PC-3 (cell line): ENCODE data around the gene LYRM4. TPM values are rescaled to one million over a fixed set of nuclear protein-coding genes. Genes with fewer than 3 reads are reported as not detected.

ENCODE experiments used
- ATAC-seq: fragments of 200-7000 bp; cut with Tn5 transposase; 2 replicates; pipeline ENCODE4 v1.9.1; 2020; ENCODE audit warnings: mild to moderate bottlenecking, moderate library complexity
- BruUV-seq: library from RNA; stranded (reverse); fragments of 400-500 nt; replicated peaks from 2 replicates; lab custom pipeline; 2021; lab: Mats Ljungman, UMichigan
- CTCF ChIA-PET: fragments of 300-600 bp; sonication (Branson Sonifier 250); formaldehyde crosslinking; loops from one replicate; lab custom pipeline; 2022; ENCODE audit warnings: antibody characterized with exemption; lab: Charles Lee
- POLR2A ChIA-PET: fragments of 300-600 bp; sonication (Branson Sonifier 250); formaldehyde crosslinking; loops from one replicate; lab custom pipeline; 2022; ENCODE audit warnings: antibody characterized with exemption; ENCODE audit not compliant: unreplicated experiment; lab: Charles Lee
- DNase-seq: peaks from one replicate; pipeline ENCODE4 v3.0.0-alpha.2; 2015
- H2AFZ ChIP-seq: fragments of 300-600 bp; sonication (generic); 2 replicates; pipeline ENCODE4 v1.6.0; 2016; ENCODE audit warnings: antibody characterized with exemption, low read length
- H3F3A ChIP-seq: fragments of 300-600 bp; sonication (generic); one replicate; pipeline ENCODE4 v1.6.0; 2017; ENCODE audit warnings: antibody characterized with exemption, low read length, control low read depth, mild to moderate bottlenecking; ENCODE audit not compliant: unreplicated experiment
- H3K27ac ChIP-seq: fragments of 300-600 bp; sonication (generic); 2 replicates; pipeline ENCODE4 v1.5.1; 2016; ENCODE audit warnings: mild to moderate bottlenecking, low read length
- H3K27me3 ChIP-seq: fragments of 300-600 bp; sonication (generic); 2 replicates; pipeline ENCODE4 v1.6.1; 2016; ENCODE audit warnings: low read length, mixed read lengths
- H3K36me3 ChIP-seq: fragments of 300-600 bp; sonication (generic); 2 replicates; pipeline ENCODE4 v1.6.1; 2016; ENCODE audit warnings: low read depth, mixed run types, low read length, mixed read lengths
- H3K4me1 ChIP-seq: fragments of 300-600 bp; sonication (generic); 2 replicates; pipeline ENCODE4 v1.5.1; 2016; ENCODE audit warnings: low read length; ENCODE audit not compliant: insufficient read depth
- H3K4me2 ChIP-seq: fragments of 300-600 bp; sonication (generic); 2 replicates; pipeline ENCODE4 v1.6.0; 2016; ENCODE audit warnings: low read length
- H3K4me3 ChIP-seq: fragments of 300-600 bp; sonication (generic); 2 replicates; pipeline ENCODE4 v1.5.1; 2016; ENCODE audit warnings: mild to moderate bottlenecking, low read length, mixed read lengths
- H3K79me2 ChIP-seq: fragments of 300-600 bp; sonication (generic); 2 replicates; pipeline ENCODE4 v1.6.1; 2017; ENCODE audit warnings: low read length, mixed read lengths
- H3K9ac ChIP-seq: fragments of 300-600 bp; sonication (generic); 2 replicates; pipeline ENCODE4 v1.6.0; 2016; ENCODE audit warnings: mild to moderate bottlenecking, low read length
- H3K9me2 ChIP-seq: fragments of 300-600 bp; sonication (generic); replicated peaks from 2 replicates; pipeline ENCODE4 v1.6.1; 2016; ENCODE audit warnings: mixed run types, low read length, mixed read lengths
- H3K9me3 ChIP-seq: fragments of 300-600 bp; sonication (generic); 2 replicates; pipeline ENCODE4 v1.6.1; 2016; ENCODE audit warnings: low read length, mixed read lengths
- H4K20me1 ChIP-seq: fragments of 300-600 bp; sonication (generic); 2 replicates; pipeline ENCODE4 v1.6.1; 2016; ENCODE audit warnings: low read length, mixed read lengths
- EZH2 ChIP-seq: fragments of 300-600 bp; sonication (generic); IDR thresholded peaks from one replicate; pipeline ENCODE4 v1.6.1; 2017; ENCODE audit warnings: antibody characterized with exemption, mild to moderate bottlenecking, low read length; ENCODE audit not compliant: unreplicated experiment
- EZH2phosphoT487 ChIP-seq: fragments of 300-600 bp; sonication (generic); IDR thresholded peaks from 2 replicates; pipeline ENCODE4 v1.6.1; 2018; ENCODE audit warnings: mild to moderate bottlenecking, antibody characterized with exemption, low read length, borderline replicate concordance
- intact Hi-C: fragments of 100-400 bp; cut with micrococcal nuclease; formaldehyde crosslinking; loops from 2 replicates; pipeline ENCODE4 v1.9.0; 2023
- total RNA-seq: library from RNA; depleted of rRNA; stranded (reverse); fragments of >200 nt; gene quantifications from 2 replicates; pipeline ENCODE4 v1.2.3, GENCODE V29; 2014
- TF ChIP-seq, protein P1 (sequence below): fragments of 300-600 bp; sonication (generic); conservative IDR thresholded peaks from 2 replicates; pipeline ENCODE4 v1.5.1; 2017; ENCODE audit warnings: antibody characterized with exemption, low read depth, mild to moderate bottlenecking, low read length

The LYRM4 gene
- total RNA-seq, 1 experiment from 2014 or later = 27.7 TPM

DNA sequence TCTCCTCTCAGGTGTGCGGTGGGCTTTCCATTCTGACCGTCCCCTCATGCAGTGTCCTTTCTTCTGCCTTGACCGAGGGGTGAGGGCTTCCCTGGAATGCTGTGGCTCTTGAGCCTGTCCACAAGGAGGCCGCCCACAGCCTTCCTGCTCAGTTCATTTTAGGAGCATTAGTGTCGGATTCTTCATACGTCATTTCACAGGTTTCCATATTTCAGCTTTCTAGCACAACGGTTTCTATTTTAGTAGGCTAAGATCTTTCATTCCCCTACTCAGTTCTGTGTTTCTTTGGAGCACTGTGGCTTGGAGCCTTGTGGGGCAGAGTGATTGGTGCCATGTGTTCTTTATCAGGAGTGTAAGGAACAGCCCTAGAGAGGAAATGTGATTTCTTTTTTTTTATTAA is 170.1 kb downstream of the LYRM4 start:
- no peak for DNase-seq
- H3K27me3 ChIP-seq = no peaks in the 10 kb centered on the region
- H3K4me1 ChIP-seq = peaks cover 17% of the 10 kb centered on the region
- H4K20me1 ChIP-seq = no peaks in the 10 kb centered on the region
- ATAC-seq = no peak
- CTCF ChIA-PET = no interaction called here
- no TSS peak for BruUV-seq
- H3K27ac ChIP-seq = no peak overlapping the region
- no peak overlapping the region for H2AFZ ChIP-seq
- POLR2A ChIA-PET = no interaction called here
- H3K9ac ChIP-seq = no peak overlapping the region
- no peaks in the 10 kb centered on the region for H3K79me2 ChIP-seq
- intact Hi-C loops = no loop called here
- no peaks in the 10 kb centered on the region for H3F3A ChIP-seq
- no peaks in the 10 kb centered on the region for H3K9me3 ChIP-seq
- no peak overlapping the region for H3K4me2 ChIP-seq
- TF ChIP-seq, protein P1, sequence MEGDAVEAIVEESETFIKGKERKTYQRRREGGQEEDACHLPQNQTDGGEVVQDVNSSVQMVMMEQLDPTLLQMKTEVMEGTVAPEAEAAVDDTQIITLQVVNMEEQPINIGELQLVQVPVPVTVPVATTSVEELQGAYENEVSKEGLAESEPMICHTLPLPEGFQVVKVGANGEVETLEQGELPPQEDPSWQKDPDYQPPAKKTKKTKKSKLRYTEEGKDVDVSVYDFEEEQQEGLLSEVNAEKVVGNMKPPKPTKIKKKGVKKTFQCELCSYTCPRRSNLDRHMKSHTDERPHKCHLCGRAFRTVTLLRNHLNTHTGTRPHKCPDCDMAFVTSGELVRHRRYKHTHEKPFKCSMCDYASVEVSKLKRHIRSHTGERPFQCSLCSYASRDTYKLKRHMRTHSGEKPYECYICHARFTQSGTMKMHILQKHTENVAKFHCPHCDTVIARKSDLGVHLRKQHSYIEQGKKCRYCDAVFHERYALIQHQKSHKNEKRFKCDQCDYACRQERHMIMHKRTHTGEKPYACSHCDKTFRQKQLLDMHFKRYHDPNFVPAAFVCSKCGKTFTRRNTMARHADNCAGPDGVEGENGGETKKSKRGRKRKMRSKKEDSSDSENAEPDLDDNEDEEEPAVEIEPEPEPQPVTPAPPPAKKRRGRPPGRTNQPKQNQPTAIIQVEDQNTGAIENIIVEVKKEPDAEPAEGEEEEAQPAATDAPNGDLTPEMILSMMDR = no peak
- TF ChIP-seq EZH2 = no peak
- no peak for TF ChIP-seq EZH2phosphoT487
- no peaks in the 10 kb centered on the region for H3K9me2 ChIP-seq
- no peaks in the 10 kb centered on the region for H3K36me3 ChIP-seq
- no peak overlapping the region for H3K4me3 ChIP-seq

DNA sequence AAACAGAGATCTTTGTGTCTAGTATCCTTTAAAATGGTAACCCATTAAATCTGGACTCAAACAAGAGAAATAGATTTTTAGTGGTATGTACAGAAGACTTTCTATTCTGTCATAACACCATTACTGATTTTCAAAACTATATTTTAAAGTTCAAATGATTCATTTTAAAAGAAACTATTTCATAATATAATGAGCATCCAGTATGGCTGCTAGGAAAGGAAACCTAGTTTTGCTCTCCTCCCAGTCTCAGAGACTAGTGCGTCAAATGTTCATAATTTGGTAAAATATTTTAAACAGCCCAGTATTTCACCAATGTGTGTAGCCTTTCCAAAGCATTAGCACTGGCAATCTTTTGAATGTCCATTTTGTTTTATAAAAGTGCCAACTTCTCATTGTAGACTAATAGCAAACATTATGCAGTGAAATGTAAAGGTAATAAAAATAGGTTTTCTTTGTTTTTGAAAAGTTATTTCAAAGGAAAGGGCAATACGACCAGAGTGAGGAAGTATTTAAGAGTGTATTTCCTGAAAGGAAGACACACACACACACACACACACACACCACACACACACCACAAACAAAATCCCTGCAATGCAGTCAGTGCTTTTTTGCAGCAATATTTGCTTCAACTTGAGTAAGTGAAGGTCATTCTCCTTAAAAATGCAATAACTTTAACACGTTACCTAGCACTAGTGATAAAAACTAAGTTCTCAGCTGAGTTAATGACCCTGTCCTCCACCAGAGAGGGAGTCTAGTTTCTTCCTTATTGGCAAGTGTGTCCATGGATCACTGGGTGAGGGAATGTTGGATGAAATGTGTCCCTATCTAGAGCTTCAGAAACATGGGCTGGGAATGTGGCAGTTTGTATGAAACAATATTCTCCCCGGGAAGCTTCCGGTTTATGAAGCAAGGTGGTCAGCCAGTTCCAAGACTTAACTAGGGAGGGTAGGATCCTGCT is 171.0 kb downstream of the LYRM4 start:
- H3K4me3 ChIP-seq = no peak overlapping the region
- no peaks in the 10 kb centered on the region for H3K79me2 ChIP-seq
- H3K4me1 ChIP-seq = peaks cover 13% of the 10 kb centered on the region
- no peaks in the 10 kb centered on the region for H3K36me3 ChIP-seq
- no peak overlapping the region for H3K4me2 ChIP-seq
- H3K9me3 ChIP-seq = no peaks in the 10 kb centered on the region
- DNase-seq = no peak
- H3K9ac ChIP-seq = no peak overlapping the region
- TF ChIP-seq, protein P1 = no peak
- TF ChIP-seq EZH2phosphoT487 (no peak), EZH2 (no peak)
- no peak overlapping the region for H2AFZ ChIP-seq
- no peaks in the 10 kb centered on the region for H3F3A ChIP-seq
- no peaks in the 10 kb centered on the region for H3K9me2 ChIP-seq
- intact Hi-C loops = no loop called here
- H4K20me1 ChIP-seq = no peaks in the 10 kb centered on the region
- POLR2A ChIA-PET = no interaction called here
- H3K27me3 ChIP-seq = no peaks in the 10 kb centered on the region
- ATAC-seq = no peak
- H3K27ac ChIP-seq = no peak overlapping the region
- CTCF ChIA-PET = no interaction called here
- BruUV-seq = no TSS peak

DNA sequence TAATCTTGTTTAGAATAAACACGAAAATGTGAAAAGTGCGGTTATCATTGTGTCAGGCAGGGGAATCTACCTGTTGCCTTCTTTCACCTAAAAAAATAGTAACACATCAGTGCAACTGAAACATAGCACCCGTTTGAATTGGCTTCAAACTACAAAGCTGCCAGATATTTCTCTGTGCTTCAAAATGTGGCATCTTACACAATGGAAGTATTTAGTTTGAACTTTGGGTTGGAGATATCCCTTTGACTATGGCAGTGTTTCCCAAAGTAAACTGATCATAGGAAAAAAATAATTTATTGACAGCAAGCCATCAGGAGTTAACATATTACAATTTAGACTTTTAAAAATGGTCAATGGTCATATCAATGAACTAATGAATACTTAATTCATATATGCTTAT is 172.0 kb downstream of the LYRM4 start:
- Histone ChIP-seq H3K4me1 (peaks cover 9% of the 10 kb centered on the region; the same call in 1 of the 2 replicates), H3K9me3 (no peaks in the 10 kb centered on the region), H3K4me2 (no peak overlapping the region), H3K36me3 (no peaks in the 10 kb centered on the region), H3K9ac (no peak overlapping the region), H3K79me2 (no peaks in the 10 kb centered on the region), H4K20me1 (no peaks in the 10 kb centered on the region), H3K9me2 (no peaks in the 10 kb centered on the region), H3K27me3 (no peaks in the 10 kb centered on the region), H2AFZ (no peak overlapping the region), H3K4me3 (no peak overlapping the region), H3K27ac (no peak overlapping the region), H3F3A (no peaks in the 10 kb centered on the region)
- POLR2A ChIA-PET = no interaction called here
- CTCF ChIA-PET = no interaction called here
- no TSS peak for BruUV-seq
- no peak for TF ChIP-seq EZH2
- ATAC-seq (no peak), DNase-seq (no peak)
- intact Hi-C loops = no loop called here
